Right renal cortex interstitium (tissue), 3 donors: ENCODE results near the gene DNAJB4. TPM values are rescaled to one million over a fixed set of nuclear protein-coding genes. Genes with fewer than 3 reads are reported as not detected.

Experiments used
- DNase-seq, 3 donors: peaks; one replicate each; pipeline ENCODE4 v3.0.0-alpha.2; 2013; ENCODE audit warnings: low read depth in 3 of 3, low spot score in 2 of 3
- polyA plus RNA-seq, 3 donors: library from polyadenylated mRNA; unstranded; fragments of 120-200 nt; gene quantifications; one replicate each; pipeline ENCODE4 v1.2.1, GENCODE V29; 2013; ENCODE audit not compliant: insufficient read length in 3 of 3

The DNAJB4 gene
- polyA plus RNA-seq, 3 donors: 36.7 to 46.4 (median 39.4) TPM

DNA sequence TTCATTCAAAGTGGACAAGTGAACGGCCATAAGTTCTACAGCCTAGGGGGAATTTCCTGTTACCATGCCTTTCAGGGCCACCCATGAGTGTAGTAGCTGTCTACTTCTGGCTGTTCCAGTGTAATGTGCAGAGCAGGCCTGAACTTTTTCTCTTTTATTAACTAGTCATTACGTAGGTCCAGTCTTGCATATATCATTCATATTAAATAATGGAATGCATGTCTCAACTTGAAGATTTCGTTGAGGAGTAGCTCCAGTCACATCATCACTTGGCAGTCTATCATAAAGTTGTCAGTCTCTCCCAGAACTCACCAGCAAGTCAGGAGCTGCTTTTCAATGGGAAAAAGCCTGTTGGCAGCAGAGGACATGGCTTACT lies 29.0 kb downstream of the DNAJB4 start:
- DNase-seq: no peak

DNA sequence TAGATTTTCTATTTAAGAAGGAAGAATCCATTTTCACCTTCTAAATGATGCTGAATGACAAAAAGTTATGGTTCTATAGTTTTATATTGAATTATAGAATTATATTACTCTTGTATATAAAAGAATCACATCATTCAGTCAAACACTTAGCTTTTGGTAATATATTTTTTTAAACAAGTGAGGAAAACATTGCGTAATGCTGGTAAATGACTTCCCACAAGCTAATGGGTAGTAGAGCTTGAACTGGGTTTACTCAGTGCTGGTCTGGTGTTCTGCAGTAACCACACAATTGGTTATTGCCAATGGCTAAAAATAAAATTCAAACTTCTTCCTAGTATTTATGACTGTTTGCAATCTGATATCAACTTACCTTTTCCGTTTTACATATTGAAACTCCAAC lies 30.4 kb downstream of the DNAJB4 start:
- DNase-seq: no peak

DNA sequence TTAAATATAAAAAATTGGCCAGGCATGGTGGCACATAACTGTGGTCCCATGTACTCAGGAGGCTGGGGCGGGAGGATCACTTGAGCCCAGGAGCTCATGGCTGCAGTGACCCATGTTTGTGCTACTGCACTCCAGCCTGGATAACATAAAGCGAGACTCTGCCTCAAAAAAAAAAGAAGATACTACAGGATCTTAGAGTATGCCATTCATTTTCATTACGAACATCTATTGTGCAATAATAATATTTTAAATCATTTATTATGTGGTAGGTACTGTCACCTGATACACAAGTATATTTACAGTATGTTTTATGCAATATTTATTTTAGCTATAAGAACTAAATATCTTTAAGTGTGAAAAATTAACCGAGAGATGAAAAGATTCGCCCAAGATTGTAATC lies 31.7 kb downstream of the DNAJB4 start:
- no peak for DNase-seq

DNA sequence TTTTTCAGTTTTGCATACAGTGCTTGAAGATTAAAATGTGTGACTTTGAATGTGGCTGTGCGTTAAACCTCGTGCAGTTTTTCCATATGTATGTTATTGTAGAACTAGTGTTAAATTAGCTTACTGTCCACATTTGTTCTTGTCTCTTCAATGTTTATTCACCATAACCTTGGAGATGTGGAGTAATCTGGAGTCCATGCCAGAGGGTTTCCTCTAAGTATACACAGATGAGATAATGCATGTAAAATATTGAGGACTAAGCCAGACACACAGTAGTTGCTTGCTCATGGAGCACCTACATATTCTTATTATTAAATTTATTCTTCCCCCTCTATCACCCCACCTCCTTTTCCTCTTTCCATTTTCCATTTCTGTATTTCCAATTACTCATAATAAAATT lies 33.3 kb downstream of the DNAJB4 start:
- no peak for DNase-seq

DNA sequence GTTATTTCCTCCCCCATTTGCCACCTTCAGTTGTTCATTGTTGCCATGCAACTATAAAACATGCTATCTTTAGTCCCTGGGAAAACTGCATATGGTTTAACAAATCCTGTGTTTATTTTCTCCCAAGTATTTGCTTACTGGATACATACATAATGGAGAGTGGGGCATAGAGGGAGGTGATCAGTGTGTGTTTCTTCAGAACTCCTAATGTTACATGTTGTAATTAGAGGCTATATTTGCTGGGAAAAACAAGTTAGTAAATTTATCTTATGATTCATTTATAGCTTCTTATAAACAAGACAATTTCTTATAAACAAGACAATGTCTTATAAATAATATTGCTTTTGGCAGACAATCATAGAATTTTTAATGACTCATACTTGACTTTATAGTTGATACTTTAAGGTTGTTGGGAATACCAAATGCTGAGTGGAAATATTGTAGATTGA lies 33.8 kb downstream of the DNAJB4 start:
- DNase-seq: no peak

DNA sequence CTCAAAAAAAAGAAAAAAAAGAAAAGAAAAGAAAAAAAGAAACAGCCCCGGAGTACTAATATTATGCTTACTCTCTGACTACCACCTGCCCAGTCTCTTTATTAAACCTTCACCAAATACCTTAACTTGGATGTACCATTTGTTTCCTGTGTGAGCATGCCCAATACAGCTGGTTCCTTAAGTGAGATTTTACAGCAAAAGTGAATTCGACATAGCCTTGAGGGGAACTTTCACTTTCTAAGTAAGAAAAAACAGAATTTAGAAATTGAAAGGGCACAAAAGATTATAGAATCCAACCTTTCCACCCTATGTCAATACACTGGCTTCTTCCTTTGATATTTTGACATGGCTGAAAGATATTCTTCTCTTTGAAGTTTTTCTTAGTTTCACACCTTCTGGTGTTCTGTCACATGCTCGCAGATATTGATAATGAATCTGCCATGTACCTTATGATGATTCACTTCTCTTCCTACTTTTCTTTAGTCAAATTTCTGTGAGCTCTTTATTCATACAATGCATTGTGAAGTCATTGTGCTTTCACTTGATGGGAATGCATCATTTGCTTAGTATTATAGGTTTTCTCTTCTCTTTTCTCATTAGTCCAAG lies 35.8 kb downstream of the DNAJB4 start:
- DNase-seq: no peak

DNA sequence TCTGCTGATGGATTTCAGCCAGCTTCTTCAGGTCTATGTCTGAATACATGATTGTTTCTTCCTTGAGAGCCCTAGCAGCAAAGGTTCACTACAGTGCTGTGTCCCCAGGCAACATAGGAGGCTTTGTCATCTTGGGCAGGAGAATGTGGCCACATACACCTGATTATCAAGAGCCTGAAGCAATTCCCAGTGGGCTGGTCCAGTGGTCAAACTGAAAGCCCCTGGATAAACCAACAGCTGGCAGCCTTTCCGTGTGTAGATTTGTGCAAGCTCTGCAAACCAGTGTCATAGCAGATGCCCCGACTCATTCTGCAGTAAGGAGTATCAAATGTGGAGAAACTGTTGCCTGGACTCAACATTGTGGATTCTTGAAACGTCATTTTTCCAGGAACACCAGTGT lies 38.7 kb downstream of the DNAJB4 start:
- no peak for DNase-seq

DNA sequence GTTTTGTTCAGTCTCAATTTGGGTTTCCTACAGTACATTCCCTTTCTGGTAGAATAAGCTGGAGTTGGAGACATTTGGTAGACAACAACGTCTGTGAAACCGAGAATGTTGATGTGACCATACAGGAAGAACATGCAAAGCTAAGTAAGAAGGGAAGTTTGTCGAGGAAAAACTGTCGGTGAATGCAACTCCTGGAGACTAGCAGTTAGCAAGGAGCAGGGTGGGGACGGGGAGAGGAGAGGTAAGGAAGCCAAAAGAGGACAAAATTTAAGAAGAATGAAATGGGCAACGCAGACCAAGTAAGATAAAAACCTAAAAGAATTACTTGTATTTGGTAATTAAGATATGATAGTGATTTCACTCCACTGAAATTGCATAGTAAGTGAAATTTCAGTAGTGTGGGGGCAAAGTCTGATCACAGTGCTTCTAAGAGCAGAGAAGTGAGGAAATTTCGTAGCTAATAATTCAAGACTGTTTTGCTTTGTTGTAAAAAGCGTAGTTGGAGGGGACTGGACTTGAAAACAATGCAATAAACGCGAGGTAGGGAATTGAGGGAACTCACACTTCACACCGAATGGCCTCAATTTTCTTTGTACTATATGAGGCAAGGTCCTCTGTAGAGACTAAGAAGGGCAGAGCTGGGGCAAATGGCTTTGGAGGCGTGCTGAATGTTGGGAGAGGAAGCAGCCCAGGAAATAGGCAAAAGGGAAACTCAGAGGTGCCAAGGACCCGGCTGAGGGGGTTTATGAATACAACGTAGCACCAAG lies 40.2 kb downstream of the DNAJB4 start:
- DNase-seq: no peak

DNA sequence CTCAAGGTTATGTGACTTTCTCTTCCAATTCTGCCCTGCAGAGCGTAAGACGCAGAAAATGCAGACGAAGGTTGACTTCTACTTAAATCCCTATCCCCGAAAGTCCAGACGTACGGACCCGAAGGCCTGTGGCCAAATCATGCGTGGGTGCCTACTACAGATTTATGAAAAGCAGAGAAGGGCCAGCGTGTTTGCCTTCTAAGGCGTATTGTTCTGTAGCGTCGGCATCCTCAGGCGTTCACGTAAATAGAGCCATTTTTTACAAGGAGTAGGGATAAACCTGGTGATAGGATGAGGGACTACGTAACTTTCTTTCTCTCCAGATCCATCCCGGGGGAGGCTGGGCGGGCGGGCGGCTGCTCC lies 40.8 kb downstream of the DNAJB4 start:
- no peak for DNase-seq

DNA sequence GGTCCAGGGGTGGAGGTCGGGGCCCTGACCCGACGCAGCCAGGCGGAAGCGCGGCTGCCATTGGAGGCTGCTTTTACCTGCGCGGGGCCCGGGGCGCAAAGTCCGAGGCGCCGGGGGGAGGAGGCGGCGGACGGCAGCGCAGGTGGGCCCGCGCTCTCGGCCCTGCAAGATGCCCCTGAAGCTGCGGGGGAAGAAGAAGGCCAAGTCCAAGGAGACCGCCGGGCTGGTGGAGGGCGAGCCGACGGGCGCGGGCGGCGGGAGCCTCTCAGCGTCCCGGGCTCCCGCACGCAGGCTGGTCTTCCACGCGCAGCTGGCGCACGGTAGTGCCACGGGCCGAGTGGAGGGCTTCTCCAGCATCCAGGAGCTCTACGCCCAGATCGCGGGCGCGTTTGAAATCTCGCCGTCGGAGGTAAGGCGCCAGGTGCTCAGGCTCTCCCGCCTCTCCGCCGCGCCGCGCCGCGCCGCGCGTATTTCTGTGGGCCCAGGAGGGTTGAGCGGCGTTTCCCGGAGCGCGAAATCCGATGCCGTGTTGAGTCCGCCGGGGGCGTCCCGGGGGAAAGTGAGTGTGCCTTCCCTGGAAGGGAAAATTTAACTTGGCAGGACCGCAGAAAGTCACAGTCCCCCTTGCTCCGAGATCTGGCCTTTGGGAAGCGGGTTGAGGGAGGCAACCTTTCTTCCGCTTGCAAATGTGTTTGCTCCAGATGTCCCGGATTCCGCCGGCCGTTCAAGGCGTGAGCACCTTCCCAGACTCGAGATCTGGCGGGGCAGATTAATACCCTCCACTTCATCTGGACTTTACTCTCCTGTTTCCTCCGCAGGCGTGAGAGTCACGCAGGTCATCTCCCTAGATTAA lies 41.4 kb downstream of the DNAJB4 start, which contains the start of gene GIPC2:
GIPC2 (plus strand) TSS at position 41 of the 853 bp plus-strand sequence; CDS start at position 170, 129 bp downstream.
- no peak for DNase-seq

DNA sequence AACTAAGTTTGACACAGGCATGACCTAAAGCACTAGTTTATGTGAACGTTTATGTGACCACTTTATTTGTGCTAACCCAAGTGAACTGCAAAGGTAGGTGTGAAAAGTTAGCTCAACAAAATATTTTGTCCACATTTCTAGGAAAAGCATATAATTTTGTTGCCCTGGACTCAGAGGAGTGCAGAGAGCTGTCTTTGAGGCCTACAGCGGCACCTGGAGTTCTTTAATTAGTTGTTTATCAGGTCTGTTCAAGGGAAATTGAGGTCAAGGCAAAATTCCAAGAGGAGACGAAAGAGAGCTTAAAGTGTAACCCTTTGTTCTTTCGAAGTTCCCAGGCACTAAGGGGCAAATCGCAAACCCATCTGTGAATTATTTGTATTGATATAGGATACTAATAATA lies 42.4 kb downstream of the DNAJB4 start:
- DNase-seq: no peak

DNA sequence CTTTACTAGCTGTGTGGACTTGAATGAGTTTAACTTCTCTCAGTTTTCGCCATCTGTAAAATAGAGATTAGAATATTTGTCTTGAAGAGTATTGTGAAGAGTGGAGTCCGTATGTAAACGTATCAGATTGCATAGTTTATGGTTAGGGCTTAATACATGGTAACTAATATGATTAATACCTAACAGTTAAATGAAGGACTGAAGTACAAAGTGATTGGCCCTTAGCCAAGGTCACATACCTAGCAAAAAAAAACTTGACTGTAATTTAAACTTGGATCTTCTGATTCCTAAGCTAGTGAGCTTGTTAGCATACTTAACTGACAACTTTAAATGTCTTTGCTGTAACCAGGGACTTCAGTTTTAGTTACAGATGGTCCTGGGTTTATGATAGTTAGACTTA lies 42.9 kb downstream of the DNAJB4 start:
- DNase-seq: no peak

DNA sequence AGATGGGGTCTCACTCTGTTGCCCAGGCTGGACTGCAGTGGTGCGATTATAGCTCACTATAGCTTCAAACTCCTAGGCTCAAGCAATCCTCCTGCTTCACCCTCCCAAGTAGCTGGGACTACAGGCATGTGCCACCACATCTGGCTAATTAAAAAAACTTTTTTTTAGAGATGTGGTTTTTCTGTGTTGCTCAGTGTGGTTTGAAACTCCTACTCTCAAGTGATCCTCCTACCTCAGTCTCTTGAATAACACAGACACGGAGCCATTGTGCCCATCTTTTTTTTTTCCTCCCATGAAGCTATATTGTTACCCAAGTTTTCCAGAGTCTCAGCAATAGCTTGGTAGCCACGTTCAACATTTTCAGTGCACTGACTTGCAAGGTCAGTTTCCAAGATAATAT lies 43.7 kb downstream of the DNAJB4 start:
- no peak for DNase-seq

DNA sequence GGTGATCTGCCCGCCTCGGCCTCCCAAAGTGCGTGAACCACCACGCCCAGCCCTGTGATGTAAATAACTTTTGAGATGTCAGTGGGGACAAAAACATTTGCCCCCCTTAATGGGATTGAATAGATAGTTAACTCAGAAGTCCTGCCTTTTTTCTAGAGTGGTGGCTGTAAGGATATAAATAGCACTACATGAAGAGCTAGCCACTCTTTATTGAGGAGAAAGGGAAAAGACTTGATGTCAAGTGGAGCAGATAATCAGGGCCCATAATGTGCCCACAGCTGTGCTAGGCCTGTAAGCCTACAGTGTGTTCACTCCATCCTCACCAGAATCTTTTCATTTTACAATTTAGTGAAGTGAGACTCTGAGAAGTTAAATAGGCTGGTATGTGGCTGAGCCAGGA lies 44.7 kb downstream of the DNAJB4 start:
- no peak for DNase-seq

DNA sequence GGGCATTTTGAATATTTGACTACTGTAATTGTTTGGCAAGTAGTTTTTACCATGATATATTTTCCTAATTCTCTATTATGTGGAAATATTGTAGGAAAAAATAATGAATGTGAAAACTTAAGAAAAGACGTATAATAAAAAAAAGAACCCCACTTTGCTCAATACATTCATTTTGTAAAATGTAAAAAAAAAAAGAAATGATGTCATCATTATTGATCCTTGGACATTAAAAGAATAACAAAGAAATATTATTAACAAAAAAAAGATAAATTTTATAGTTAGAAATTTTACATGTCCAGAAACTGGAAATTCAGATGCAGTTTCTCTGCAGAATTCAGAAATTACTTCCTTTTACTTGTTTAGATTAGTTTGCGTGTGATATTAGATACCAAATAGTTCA lies 46.3 kb downstream of the DNAJB4 start:
- no peak for DNase-seq

DNA sequence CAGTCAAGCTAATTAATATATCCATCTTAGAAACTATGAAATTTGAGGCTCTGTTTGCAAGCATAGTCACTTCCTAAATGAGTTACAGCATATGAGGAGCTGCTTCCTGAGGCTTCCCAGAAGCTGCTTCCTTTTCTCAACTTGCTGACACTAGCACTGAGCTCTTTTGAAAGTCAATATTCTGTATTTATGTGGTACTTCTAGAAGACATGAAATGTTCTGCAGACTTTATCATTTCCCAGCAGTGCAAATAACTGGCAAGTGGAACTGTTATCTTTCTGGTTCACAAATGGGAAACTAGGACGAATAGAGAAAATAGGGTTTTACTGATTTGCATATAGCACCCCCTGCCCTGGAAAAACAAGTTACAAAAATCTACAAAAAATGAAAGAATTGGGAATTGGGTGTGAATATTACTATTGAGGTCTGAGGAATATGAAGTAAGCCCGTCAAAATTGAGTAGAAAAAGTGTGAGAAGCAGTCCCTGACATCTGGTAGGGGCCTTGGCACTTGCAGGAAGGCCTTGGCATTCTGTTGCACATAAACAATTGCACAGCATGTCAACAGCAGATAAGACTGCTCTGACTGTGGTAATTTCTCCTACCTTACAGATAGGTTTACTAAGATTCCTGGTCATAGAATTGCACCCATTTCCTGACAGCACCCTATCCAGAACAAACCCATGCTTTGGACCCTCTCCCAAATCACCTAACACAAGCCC lies 48.1 kb downstream of the DNAJB4 start:
- DNase-seq: no peak

DNA sequence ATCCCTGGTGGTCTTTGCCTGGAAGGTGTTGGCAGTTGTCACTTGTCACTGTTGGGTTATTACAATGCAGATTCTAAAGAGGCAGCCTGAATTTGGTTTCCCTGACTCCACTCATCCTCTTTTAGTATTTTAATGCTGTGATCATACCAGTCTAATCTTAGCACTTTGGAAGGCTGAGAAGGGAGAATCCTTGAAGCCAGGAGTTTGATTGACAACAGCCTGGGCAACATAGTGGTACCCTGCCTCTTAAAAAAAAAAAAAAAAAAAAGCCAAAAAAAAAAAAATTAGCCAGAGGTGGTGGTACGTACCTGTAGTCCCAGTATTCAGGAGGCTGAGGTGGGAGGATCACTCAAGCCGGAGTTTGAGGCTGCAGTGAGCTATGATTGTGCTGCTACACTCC lies 48.8 kb downstream of the DNAJB4 start:
- DNase-seq: no peak

DNA sequence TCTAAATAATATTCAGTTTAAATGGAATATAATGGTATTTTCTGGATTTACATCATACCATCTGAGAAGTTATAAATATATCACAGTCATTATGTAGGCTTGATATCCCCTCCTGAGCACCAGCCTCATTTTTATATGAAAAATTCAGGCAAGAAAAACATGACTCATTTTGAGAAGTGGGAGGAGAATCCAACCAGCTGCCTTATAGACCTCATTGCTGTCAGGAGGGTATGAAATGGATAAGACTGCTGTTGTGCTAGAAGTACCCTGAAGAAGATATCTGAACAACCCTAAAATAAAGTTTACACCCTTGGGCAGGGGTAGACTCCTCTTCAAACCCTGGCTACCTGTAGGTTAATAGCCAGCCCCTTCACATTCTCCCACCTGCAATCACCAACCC lies 49.8 kb downstream of the DNAJB4 start:
- no peak for DNase-seq

DNA sequence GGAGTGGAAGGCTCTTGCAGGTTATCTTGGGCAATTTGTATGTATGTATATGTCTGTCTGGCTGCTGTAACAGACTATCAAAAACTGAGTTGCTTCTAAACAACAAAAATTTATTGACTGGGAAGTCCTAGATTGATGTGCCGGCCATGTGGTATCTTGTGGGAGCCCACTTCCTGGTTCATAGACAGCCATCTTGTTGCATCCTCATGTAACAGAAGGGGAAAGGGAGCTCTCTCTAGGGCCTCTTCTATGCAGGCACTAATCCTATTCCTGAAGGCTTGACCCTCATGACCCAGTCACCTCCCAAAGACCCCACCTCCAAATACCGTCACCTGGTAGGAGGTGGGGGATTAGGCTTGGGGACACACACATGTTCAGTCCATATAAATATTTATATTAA lies 50.2 kb downstream of the DNAJB4 start:
- no peak for DNase-seq

DNA sequence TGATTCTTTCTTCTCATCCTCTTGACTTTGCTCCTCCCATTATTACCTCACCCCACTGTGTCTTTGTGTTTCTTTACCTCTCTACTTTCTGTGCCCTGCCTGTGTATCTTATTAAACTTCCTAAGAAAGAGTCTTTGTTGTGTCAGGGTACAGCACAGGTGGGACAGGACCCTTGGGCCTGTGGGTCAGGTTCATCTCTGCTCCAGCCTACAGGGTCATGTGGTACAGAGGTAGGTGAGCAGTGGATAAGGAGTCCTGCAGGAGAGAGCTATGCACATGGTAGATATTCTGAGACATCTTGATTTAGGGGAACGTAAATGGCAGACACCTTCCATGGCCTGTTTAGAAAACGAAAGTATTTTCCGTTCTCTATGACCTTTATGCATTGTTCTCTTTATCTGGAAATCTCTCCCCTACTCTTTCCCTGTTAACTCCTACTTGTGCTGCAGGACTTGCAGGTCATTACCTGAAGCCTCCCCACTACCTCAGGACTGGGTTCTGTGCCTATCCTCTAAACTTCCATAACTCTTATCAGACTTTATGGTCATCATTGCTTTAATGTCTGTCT lies 50.9 kb downstream of the DNAJB4 start:
- DNase-seq: no peak

DNA sequence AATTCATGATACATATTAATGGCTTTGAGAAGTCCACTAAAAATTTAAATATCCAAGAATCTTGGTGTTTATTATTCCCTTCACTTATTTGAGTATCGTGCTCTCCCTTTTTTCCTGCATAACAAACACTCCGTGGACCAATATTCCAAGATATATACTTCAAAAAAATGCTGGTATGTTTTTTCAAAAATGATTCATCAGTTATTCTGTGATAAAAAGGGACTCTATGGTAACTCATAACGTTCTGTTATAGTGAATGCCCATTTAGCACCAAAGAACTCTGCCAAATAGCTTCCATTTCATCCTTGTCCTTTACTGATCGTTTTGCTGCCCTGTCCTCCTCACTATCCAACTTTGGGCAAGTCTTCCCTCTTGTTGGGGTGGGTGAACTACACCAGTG lies 53.9 kb downstream of the DNAJB4 start:
- DNase-seq: no peak
